GM12878 (cell line): Measurements from ENCODE around the gene C1S. TPM values are rescaled to one million over a fixed set of nuclear protein-coding genes. Genes with fewer than 3 reads are reported as not detected.

Source experiments
- ATAC-seq: fragments of 200-7000 bp; cut with Tn5 transposase; 3 replicates; pipeline ENCODE4 v1.9.1; 2020; ENCODE audit warnings: mild to moderate bottlenecking, moderate library complexity
- BruUV-seq: library from RNA; stranded (reverse); fragments of 400-500 nt; replicated peaks from 2 replicates; lab custom pipeline; 2021; lab: Mats Ljungman, UMichigan
- CTCF ChIA-PET: fragments of 300-600 bp; sonication (Branson Sonifier 250); formaldehyde crosslinking; extraction: SDS; loops from one replicate; lab custom pipeline; 2021; ENCODE audit warnings: inconsistent platforms; lab: Yijun Ruan, JAX
- POLR2A ChIA-PET: fragments of 350-600 bp; formaldehyde crosslinking; extraction: SDS; loops from one replicate; lab custom pipeline; 2021; ENCODE audit warnings: inconsistent platforms; lab: Charles Lee
- RAD21 ChIA-PET: fragments of 300-600 bp; sonication (Branson Sonifier 250); formaldehyde crosslinking; loops from one replicate; lab custom pipeline; 2023; ENCODE audit warnings: antibody characterized with exemption; ENCODE audit not compliant: unreplicated experiment; lab: Charles Lee
- SMC1A ChIA-PET: fragments of 300-600 bp; sonication (Branson Sonifier 250); formaldehyde crosslinking; loops from one replicate; lab custom pipeline; 2023; ENCODE audit not compliant: unreplicated experiment, uncharacterized antibody; lab: Charles Lee
- DNase-seq: peaks from one replicate; pipeline ENCODE4 v3.0.0-alpha.2; 2011; ENCODE audit warnings: low read depth, low spot score
- FAIRE-seq: peaks from 3 replicates; lab custom pipeline; 2011; peaks lifted over from hg19 to GRCh38; lab: Jason Lieb, UNC
- H2AFZ ChIP-seq: 2 replicates; pipeline ENCODE4 v1.6.0; 2011; ENCODE audit warnings: low read depth, low read length, control low read depth; ENCODE audit not compliant: control insufficient read depth
- H3K27ac ChIP-seq: 2 replicates; pipeline ENCODE4 v1.5.1; 2011; ENCODE audit warnings: control low read depth; ENCODE audit not compliant: control insufficient read depth, insufficient read depth
- H3K27me3 ChIP-seq, 2 experiments: replicated peaks in 1 of 2; 2 replicates each; pipeline versions ENCODE4 v1.6.0 to v1.6.1; 2011; ENCODE audit warnings: low read length in 1 of 2; ENCODE audit not compliant: control insufficient read depth in 2 of 2, insufficient read depth in 2 of 2
- H3K36me3 ChIP-seq, 2 experiments: 2 replicates each; pipeline ENCODE4 v1.5.1; 2011; ENCODE audit warnings: low read length in 1 of 2; ENCODE audit not compliant: control insufficient read depth in 2 of 2, insufficient read depth in 2 of 2
- H3K4me1 ChIP-seq: 2 replicates; pipeline ENCODE4 v1.6.1; 2011; ENCODE audit warnings: mild to moderate bottlenecking, low read length, moderate library complexity, mixed read lengths; ENCODE audit not compliant: control insufficient read depth, insufficient read depth
- H3K4me2 ChIP-seq: 2 replicates; pipeline ENCODE4 v1.6.0; 2011; ENCODE audit warnings: control low read depth; ENCODE audit not compliant: control insufficient read depth, insufficient read depth
- H3K4me3 ChIP-seq: fragments of 200-600 bp; sonication (generic); 2 replicates; pipeline ENCODE4 v1.5.1; 2016
- H3K79me2 ChIP-seq: 2 replicates; pipeline ENCODE4 v1.6.0; 2011; ENCODE audit warnings: low read length; ENCODE audit not compliant: control insufficient read depth, insufficient read depth
- H3K9ac ChIP-seq: 2 replicates; pipeline ENCODE4 v1.8.0; 2011; ENCODE audit warnings: low read length, control low read depth, mixed read lengths; ENCODE audit not compliant: control insufficient read depth, insufficient read depth
- H3K9me3 ChIP-seq: replicated peaks from 3 replicates; pipeline ENCODE4 v1.5.1; 2011; ENCODE audit warnings: mild to moderate bottlenecking, low read length; ENCODE audit not compliant: control insufficient read depth, insufficient read depth
- H4K20me1 ChIP-seq: 2 replicates; pipeline ENCODE4 v1.6.0; 2011; ENCODE audit not compliant: control insufficient read depth, insufficient read depth
- ATF7 ChIP-seq: fragments of 450-650 bp; IDR thresholded peaks from 2 replicates; pipeline ENCODE4 v1.6.1; 2016; ENCODE audit warnings: low read depth, mild to moderate bottlenecking
- BACH1 ChIP-seq: fragments of 450-650 bp; IDR thresholded peaks from 2 replicates; pipeline ENCODE4 v1.6.1; 2017; ENCODE audit warnings: mild to moderate bottlenecking, borderline replicate concordance
- EZH2 ChIP-seq: IDR thresholded peaks from 2 replicates; pipeline ENCODE4 v1.6.1; 2012; ENCODE audit warnings: low read depth, mild to moderate bottlenecking, control low read depth, inconsistent platforms, low read length, borderline replicate concordance; ENCODE audit not compliant: control insufficient read depth
- MEF2B ChIP-seq: fragments of 450-650 bp; IDR thresholded peaks from 2 replicates; pipeline ENCODE4 v1.6.1; 2018; ENCODE audit warnings: mild to moderate bottlenecking, moderate library complexity; ENCODE audit not compliant: partially characterized antibody, poor library complexity, severe bottlenecking
- NR2F1 ChIP-seq: fragments of 450-650 bp; conservative IDR thresholded peaks from 2 replicates; pipeline ENCODE4 v1.6.1; 2017; ENCODE audit warnings: mild to moderate bottlenecking
- SIX5 ChIP-seq: IDR thresholded peaks from 2 replicates; pipeline ENCODE4 v1.6.1; 2011; ENCODE audit warnings: mild to moderate bottlenecking, low read depth, low read length, moderate library complexity; ENCODE audit not compliant: severe bottlenecking
- SMAD1 ChIP-seq: fragments of 450-650 bp; IDR thresholded peaks from 2 replicates; pipeline ENCODE4 v1.6.1; 2018; ENCODE audit warnings: mild to moderate bottlenecking, low read depth; ENCODE audit not compliant: partially characterized antibody
- YY1 ChIP-seq: IDR thresholded peaks from 2 replicates; pipeline ENCODE4 v1.6.1; 2011; ENCODE audit warnings: low read depth, mild to moderate bottlenecking, low read length
- ZNF687 ChIP-seq: fragments of 450-650 bp; IDR thresholded peaks from 2 replicates; pipeline ENCODE4 v1.6.1; 2017; ENCODE audit warnings: mild to moderate bottlenecking, moderate library complexity
- WGBS: methylation state at CpG from one replicate; pipeline ENCODE4 v1.1.6; 2016; ENCODE audit warnings: low lambda C conversion rate; ENCODE audit not compliant: insufficient replicate concordance, insufficient coverage; ENCODE audit errors: missing lambda C conversion rate; 5-methylcytosine and 5-hydroxymethylcytosine counted together
- in situ Hi-C: fragments of 300-500 bp; cut with MboI; formaldehyde crosslinking; loops from 9 replicates; pipeline ENCODE4 v1.14.3; 2018; ENCODE audit warnings: mixed read lengths
- intact Hi-C: fragments of 100-400 bp; cut with micrococcal nuclease; formaldehyde crosslinking; loops from one replicate; pipeline ENCODE4 v1.14.2; 2022; ENCODE audit not compliant: unreplicated experiment
- polyA plus RNA-seq, 11 experiments: library from polyadenylated mRNA; depleted of rRNA in 4 of 11; unstranded in 6 of 11; stranded (reverse) in 5 of 11; fragments of >200 nt; fragmentation: Nextera tagmentation in 4 of 11; fragmentation: Illumina TruSeq in 1 of 11; extraction: Ambion mirVana in 4 of 11; extraction: Trizol in 1 of 11; gene quantifications; 1 replicate in 1 of 11; 2 replicates in 10 of 11; pipeline versions ENCODE4 v1.2.1 to v1.2.3, GENCODE V29; 2011 to 2016; ENCODE audit warnings: inconsistent platforms in 2 of 11, missing spikeins in 2 of 11, low read depth in 1 of 11
- total RNA-seq, 4 experiments: library from RNA; depleted of rRNA in 3 of 4; stranded (reverse); fragments of >200 nt in 3 of 4; fragmentation: Illumina TruSeq in 1 of 4; extraction: Trizol in 1 of 4; gene quantifications; 2 replicates each; pipeline versions ENCODE4 v1.2.1 to v1.2.3, GENCODE V29; 2013 to 2021
- TF ChIP-seq, protein P1 (sequence below): fragments of 450-650 bp; IDR thresholded peaks from 2 replicates; pipeline ENCODE4 v1.6.1; 2018; ENCODE audit warnings: mild to moderate bottlenecking, low read depth, moderate library complexity; ENCODE audit not compliant: partially characterized antibody

C1S gene
- total and polyA plus RNA-seq, 10 of the 15 experiments (the other 5 are each of a cell fraction or from before 2014, with no cell fraction given): 0.10 to 1.4 (median 0.42) TPM

- TF ChIP-seq ZNF687: no peak
- TF ChIP-seq, all 136 proteins: peak for 0
Measured at GRCh38 chr12:7061596-7061995, 1.1 kb downstream of the C1S start (continued).

DNA sequence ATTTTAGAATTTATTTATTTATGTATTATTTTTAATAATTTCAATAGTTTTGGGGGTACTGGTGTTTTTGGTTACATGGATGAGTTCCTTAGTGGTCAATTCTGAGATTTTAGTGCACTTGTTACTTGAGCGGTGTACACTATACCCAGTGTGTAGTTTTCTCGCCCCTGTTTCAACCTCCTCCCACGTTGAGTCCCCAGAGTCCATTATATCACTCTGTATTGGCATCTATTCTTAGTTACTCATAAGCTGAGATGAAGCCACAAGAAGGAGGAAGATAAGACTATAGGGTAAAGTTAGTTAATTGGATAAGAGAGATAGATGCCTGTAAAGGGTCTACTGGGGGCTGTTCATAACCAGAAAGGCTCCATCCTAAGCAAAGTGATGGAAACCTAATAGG, 4.0 kb downstream of the C1S start:
- FAIRE-seq (no peak), DNase-seq (no peak), ATAC-seq (peak; percentile 45; the same call in 2 of the 3 replicates)
- ChIA-PET POLR2A (no interaction called here), SMC1A (no interaction called here), RAD21 (no interaction called here), CTCF (no interaction called here)
- TF ChIP-seq, protein P1, sequence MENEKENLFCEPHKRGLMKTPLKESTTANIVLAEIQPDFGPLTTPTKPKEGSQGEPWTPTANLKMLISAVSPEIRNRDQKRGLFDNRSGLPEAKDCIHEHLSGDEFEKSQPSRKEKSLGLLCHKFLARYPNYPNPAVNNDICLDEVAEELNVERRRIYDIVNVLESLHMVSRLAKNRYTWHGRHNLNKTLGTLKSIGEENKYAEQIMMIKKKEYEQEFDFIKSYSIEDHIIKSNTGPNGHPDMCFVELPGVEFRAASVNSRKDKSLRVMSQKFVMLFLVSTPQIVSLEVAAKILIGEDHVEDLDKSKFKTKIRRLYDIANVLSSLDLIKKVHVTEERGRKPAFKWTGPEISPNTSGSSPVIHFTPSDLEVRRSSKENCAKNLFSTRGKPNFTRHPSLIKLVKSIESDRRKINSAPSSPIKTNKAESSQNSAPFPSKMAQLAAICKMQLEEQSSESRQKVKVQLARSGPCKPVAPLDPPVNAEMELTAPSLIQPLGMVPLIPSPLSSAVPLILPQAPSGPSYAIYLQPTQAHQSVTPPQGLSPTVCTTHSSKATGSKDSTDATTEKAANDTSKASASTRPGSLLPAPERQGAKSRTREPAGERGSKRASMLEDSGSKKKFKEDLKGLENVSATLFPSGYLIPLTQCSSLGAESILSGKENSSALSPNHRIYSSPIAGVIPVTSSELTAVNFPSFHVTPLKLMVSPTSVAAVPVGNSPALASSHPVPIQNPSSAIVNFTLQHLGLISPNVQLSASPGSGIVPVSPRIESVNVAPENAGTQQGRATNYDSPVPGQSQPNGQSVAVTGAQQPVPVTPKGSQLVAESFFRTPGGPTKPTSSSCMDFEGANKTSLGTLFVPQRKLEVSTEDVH: no peak
- TF ChIP-seq BACH1 (no peak), ATF7 (0 out of 2 replicates have a peak, but pooled peaks have one; percentile 10), YY1 (no peak), NR2F1 (0 out of 2 replicates have a peak, but pooled peaks have one; percentile 31), SIX5 (no peak), MEF2B (peak; percentile 85), EZH2 (no peak), SMAD1 (no peak)
- Histone ChIP-seq H3K9ac (no peak overlapping the region), H2AFZ (no peak overlapping the region), H4K20me1 (no peaks in the 10 kb centered on the region; the same call in 1 of the 2 replicates), H3K79me2 (no peaks in the 10 kb centered on the region), H3K27me3 (peaks cover 0 to 4% of the 10 kb centered on the region in 2 experiments; a peak in 2 of 4 replicates), H3K36me3 (no peaks in the 10 kb centered on the region), H3K4me2 (no peak overlapping the region), H3K27ac (no peak overlapping the region), H3K4me3 (no peak overlapping the region), H3K9me3 (no peaks in the 10 kb centered on the region), H3K4me1 (no peaks in the 10 kb centered on the region)
- 43% methylated on average over 3 of the region's 3 CpGs for WGBS
- in situ Hi-C loops (no loop called here), intact Hi-C loops (no loop called here)
- BruUV-seq: no TSS peak
